Stimulated activated naive CD8-positive, alpha-beta T cell treated with anti-CD3 and anti-CD28 coated beads, Interleukin-15, Interleukin-2, amounts not matched to agents 100 ng/mL and 50 ng/mL, for 24 hours (primary cell): ENCODE results near the gene XPNPEP3.

Experiments used
- H3K27ac Mint-ChIP-seq: one replicate; pipeline ENCODE4 v1.8.0; 2021; ENCODE audit warnings: mild to moderate bottlenecking, mixed read lengths
- H3K27me3 Mint-ChIP-seq: one replicate; pipeline ENCODE4 v1.8.0; 2021; ENCODE audit warnings: mixed read lengths
- H3K36me3 Mint-ChIP-seq: one replicate; pipeline ENCODE4 v1.8.0; 2021; ENCODE audit warnings: low read depth, mixed read lengths
- H3K4me1 Mint-ChIP-seq: one replicate; pipeline ENCODE4 v1.8.0; 2021; ENCODE audit warnings: low read depth, mixed read lengths
- H3K4me3 Mint-ChIP-seq: one replicate; pipeline ENCODE4 v1.8.0; 2021; ENCODE audit warnings: mild to moderate bottlenecking, mixed read lengths
- H3K9me3 Mint-ChIP-seq: one replicate; pipeline ENCODE4 v1.8.0; 2021; ENCODE audit warnings: mixed read lengths

The XPNPEP3 gene

GRCh38 chr22:40976866-40977700 lies 120.1 kb downstream of the XPNPEP3 start:
- Mint-ChIP-seq H3K9me3 (no peaks in the 10 kb centered on the region), H3K4me1 (no peaks in the 10 kb centered on the region), H3K27me3 (no peaks in the 10 kb centered on the region), H3K4me3 (no peak overlapping the region), H3K36me3 (peaks cover 4% of the 10 kb centered on the region), H3K27ac (no peak overlapping the region)

- H3K27ac Mint-ChIP-seq, result no peak overlapping the region
- no peaks in the 10 kb centered on the region for H3K27me3 Mint-ChIP-seq
- H3K36me3 Mint-ChIP-seq, result no peaks in the 10 kb centered on the region
- H3K4me3 Mint-ChIP-seq, result no peak overlapping the region
- no peaks in the 10 kb centered on the region for H3K9me3 Mint-ChIP-seq
- no peaks in the 10 kb centered on the region for H3K4me1 Mint-ChIP-seq
Measured at GRCh38 chr22:40979198-40979597, 122.2 kb downstream of the XPNPEP3 start.

- H3K27ac Mint-ChIP-seq, result no peak overlapping the region
- H3K4me1 Mint-ChIP-seq, result no peaks in the 10 kb centered on the region
- H3K9me3 Mint-ChIP-seq, result no peaks in the 10 kb centered on the region
- no peak overlapping the region for H3K4me3 Mint-ChIP-seq
- H3K36me3 Mint-ChIP-seq, result no peaks in the 10 kb centered on the region
- H3K27me3 Mint-ChIP-seq, result no peaks in the 10 kb centered on the region
Measured at GRCh38 chr22:40979871-40980270, 122.9 kb downstream of the XPNPEP3 start.
